NT2/D1 (cell line): ENCODE results near the gene TAGLN2.

Experiments
- DNase-seq: peaks from one replicate; pipeline ENCODE4 v3.0.0-alpha.2; 2011; ENCODE audit warnings: low read depth, low spot score
- H3K27me3 ChIP-seq: 2 replicates; pipeline ENCODE4 v1.6.0; 2011; ENCODE audit warnings: mild to moderate bottlenecking; ENCODE audit not compliant: insufficient read length, insufficient read depth
- H3K36me3 ChIP-seq: 2 replicates; pipeline ENCODE4 v1.6.1; 2011; ENCODE audit warnings: mild to moderate bottlenecking, low read length, mixed read lengths; ENCODE audit not compliant: insufficient read depth, insufficient read length
- H3K4me1 ChIP-seq: 2 replicates; pipeline ENCODE4 v1.5.1; 2011; ENCODE audit not compliant: insufficient read depth, insufficient read length
- H3K4me3 ChIP-seq: 2 replicates; pipeline ENCODE4 v1.5.1; 2011; ENCODE audit warnings: low read depth; ENCODE audit not compliant: insufficient read length
- H3K9ac ChIP-seq: 2 replicates; pipeline ENCODE4 v1.6.0; 2011; ENCODE audit warnings: low read depth; ENCODE audit not compliant: insufficient read length
- H3K9me3 ChIP-seq: 2 replicates; pipeline ENCODE4 v1.5.1; 2011; ENCODE audit warnings: mild to moderate bottlenecking, low read length; ENCODE audit not compliant: insufficient read depth
- SUZ12 ChIP-seq: IDR thresholded peaks from 2 replicates; pipeline ENCODE4 v1.6.1; 2011; ENCODE audit not compliant: insufficient read length, insufficient read depth; ENCODE audit errors: extremely low read depth
- YY1 ChIP-seq: IDR thresholded peaks from 2 replicates; pipeline ENCODE4 v1.6.1; 2011; ENCODE audit not compliant: insufficient read length, insufficient read depth
- ZNF274 ChIP-seq: IDR thresholded peaks from 2 replicates; pipeline ENCODE4 v1.6.1; 2011; ENCODE audit warnings: mild to moderate bottlenecking, low read depth, low read length

Gene TAGLN2

GRCh38 chr1:159873530-159874143 is 51.7 kb downstream of the TAGLN2 start:
- Histone ChIP-seq H3K9me3 (no peaks in the 10 kb centered on the region), H3K9ac (no peak overlapping the region), H3K27me3 (peaks cover 3% of the 10 kb centered on the region), H3K36me3 (peaks cover 6% of the 10 kb centered on the region), H3K4me1 (peaks cover 11% of the 10 kb centered on the region), H3K4me3 (no peak overlapping the region)
- no peak for TF ChIP-seq ZNF274
- TF ChIP-seq SUZ12 = no peak
- no peak for TF ChIP-seq YY1
- no peak for DNase-seq

GRCh38 chr1:159872891-159873290 is 52.4 kb downstream of the TAGLN2 start:
- Histone ChIP-seq H3K4me1 (peaks cover 13% of the 10 kb centered on the region), H3K27me3 (peaks cover 3% of the 10 kb centered on the region), H3K4me3 (no peak overlapping the region), H3K9me3 (no peaks in the 10 kb centered on the region), H3K9ac (no peak overlapping the region), H3K36me3 (peaks cover 6% of the 10 kb centered on the region)
- DNase-seq = no peak
- no peak for TF ChIP-seq SUZ12
- TF ChIP-seq YY1 = no peak
- TF ChIP-seq ZNF274 = no peak

GRCh38 chr1:159870704-159871103 is 54.6 kb downstream of the TAGLN2 start:
- no peak overlapping the region for H3K4me3 ChIP-seq
- H3K9ac ChIP-seq = no peak overlapping the region
- no peak for DNase-seq
- H3K36me3 ChIP-seq = no peaks in the 10 kb centered on the region
- TF ChIP-seq ZNF274 (no peak), SUZ12 (no peak), YY1 (no peak)
- H3K4me1 ChIP-seq = peaks cover 13% of the 10 kb centered on the region
- no peaks in the 10 kb centered on the region for H3K9me3 ChIP-seq
- no peaks in the 10 kb centered on the region for H3K27me3 ChIP-seq

DNA sequence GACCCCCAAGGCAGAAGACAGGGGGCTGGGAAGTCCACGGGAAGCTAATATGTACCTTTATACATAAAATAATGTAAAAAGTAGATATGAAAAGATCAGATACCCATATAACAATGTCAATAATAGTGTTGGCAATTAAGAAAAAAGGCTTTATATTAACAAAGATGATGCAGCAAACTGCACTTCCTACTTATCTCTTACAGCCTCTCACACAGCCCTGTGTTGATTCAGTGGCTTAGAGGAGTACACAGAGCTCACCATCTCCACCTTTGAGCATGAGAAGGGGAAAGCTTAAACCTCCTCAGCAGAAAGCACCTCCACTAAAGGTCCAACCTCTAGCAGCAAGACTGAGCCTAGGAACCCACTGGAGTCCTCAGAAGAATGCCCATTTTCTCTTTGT is 55.7 kb downstream of the TAGLN2 start:
- no peak overlapping the region for H3K9ac ChIP-seq
- no peak for DNase-seq
- TF ChIP-seq ZNF274 (no peak), SUZ12 (no peak), YY1 (no peak)
- H3K27me3 ChIP-seq = no peaks in the 10 kb centered on the region
- H3K9me3 ChIP-seq = no peaks in the 10 kb centered on the region
- H3K36me3 ChIP-seq = no peaks in the 10 kb centered on the region
- H3K4me3 ChIP-seq = no peak overlapping the region
- H3K4me1 ChIP-seq = peaks cover 13% of the 10 kb centered on the region

GRCh38 chr1:159869173-159869572 is 56.1 kb downstream of the TAGLN2 start:
- DNase-seq = no peak
- H3K9ac ChIP-seq = no peak overlapping the region
- TF ChIP-seq YY1 = no peak
- TF ChIP-seq SUZ12 = no peak
- TF ChIP-seq ZNF274 = no peak

GRCh38 chr1:159868766-159869165 is 56.5 kb downstream of the TAGLN2 start:
- no peak overlapping the region for H3K4me3 ChIP-seq
- DNase-seq = no peak
- H3K36me3 ChIP-seq = no peaks in the 10 kb centered on the region
- TF ChIP-seq YY1 (no peak), ZNF274 (no peak), SUZ12 (no peak)
- no peak overlapping the region for H3K9ac ChIP-seq
- no peaks in the 10 kb centered on the region for H3K9me3 ChIP-seq
- peaks cover 13% of the 10 kb centered on the region for H3K4me1 ChIP-seq
- no peaks in the 10 kb centered on the region for H3K27me3 ChIP-seq

More at GRCh38 chr1:159869173-159869572, 56.1 kb downstream of the TAGLN2 start:
- no peaks in the 10 kb centered on the region for H3K36me3 ChIP-seq
- peaks cover 13% of the 10 kb centered on the region for H3K4me1 ChIP-seq
- no peaks in the 10 kb centered on the region for H3K27me3 ChIP-seq
- no peaks in the 10 kb centered on the region for H3K9me3 ChIP-seq
- no peak overlapping the region for H3K4me3 ChIP-seq
